COLO668 (cell line): ENCODE results near the gene COL23A1.

Experiments used
- DNase-seq: peaks from one replicate; lab custom pipeline; 2025; ENCODE audit not compliant: unreplicated experiment; lab: John Stamatoyannopoulos, UW

COL23A1 gene

DNA sequence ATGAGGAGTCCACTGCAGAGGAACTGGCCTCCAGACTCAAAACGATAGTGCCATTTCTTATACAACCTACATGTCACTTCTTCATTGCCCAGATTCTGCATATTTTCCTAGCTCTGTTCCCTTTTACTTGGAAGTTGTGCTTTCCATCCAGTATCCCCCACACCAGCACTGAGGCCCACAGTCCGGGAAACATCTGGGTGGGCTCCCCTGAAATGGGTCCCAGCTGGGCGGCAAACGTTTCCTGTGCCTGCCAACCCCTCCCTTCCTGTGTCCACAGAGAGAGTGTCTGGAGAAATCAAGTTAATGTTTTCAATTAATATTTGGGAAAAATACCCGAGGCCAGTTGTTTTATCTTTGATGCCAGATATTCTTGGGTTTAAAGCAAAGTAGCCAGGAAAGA lies 111.8 kb downstream of the COL23A1 start:
- DNase-seq = no peak

DNA sequence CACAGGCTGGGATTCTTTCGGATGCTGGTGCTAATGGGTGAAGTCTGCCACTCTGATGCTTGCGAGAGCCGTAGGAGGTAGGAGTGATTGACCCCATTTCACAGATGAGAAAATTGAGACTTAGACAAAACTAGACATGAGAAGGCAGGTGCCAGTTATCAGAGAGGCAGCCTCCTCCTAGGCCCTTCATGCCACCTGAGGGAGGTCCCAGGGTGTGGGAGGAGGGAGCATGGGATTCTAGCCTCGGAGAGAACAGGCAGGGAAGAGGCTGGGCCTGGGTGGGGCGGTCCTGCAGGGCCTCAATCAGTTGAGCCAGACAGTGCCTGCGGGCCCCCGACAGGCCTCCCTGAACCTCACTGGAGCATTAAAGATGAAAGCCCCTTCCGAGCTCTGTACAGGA lies 112.4 kb downstream of the COL23A1 start:
- no peak for DNase-seq

DNA sequence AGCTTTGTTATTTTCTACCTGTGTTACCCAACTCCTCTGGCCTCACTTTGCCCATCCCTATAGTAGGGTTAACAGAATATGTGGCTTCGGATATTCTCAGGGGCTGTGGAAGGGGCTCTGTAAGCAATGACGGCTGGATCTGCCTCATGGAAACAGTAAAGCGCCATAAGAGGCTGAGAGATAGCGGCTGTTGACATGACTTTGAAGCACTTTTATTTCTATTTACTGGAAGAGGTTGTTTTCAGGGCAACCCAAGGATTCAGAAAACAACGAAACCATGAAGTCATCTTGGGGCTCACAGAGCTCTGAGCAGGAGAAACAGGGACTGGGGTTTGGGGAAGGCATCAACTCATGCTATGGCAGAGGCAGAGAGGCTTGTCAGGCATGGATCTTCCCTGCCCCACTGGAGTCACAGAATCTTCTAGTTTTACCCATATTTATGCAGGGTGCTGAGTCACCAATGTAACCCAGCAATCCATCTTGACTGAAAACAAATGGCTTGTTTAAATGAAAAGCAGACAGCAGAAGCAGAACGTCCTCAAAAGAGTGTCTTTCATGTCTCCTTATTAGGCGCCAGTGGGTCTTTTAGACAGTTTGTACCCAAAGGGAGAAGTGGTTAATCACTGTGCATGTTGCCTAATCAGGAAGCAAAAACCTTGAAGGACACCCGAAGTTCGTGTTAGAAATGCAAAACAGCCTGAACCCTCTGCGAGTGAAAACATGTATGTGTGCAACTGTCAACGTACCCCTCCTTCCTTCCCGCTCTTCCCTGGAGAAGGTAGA lies 113.0 kb downstream of the COL23A1 start:
- no peak for DNase-seq

DNA sequence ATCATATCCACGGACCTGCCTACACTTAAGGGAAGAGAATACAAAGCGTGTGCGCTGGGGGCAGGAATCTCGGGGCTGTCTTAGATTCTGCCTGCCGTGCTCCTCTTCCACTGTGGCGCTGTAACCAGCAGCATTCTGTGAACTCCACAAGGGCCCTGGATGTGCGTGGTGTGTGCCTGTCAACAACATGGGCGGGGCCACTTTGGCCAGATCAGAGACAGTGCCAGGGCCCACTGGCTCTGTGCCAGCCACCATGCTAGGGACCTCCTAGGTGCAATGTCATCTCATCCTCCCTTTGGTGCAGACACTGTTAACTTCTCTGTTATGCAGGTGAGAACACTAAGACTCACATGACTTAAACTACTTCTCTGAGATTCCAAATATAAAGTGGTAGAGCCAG lies 113.7 kb downstream of the COL23A1 start:
- no peak for DNase-seq

DNA sequence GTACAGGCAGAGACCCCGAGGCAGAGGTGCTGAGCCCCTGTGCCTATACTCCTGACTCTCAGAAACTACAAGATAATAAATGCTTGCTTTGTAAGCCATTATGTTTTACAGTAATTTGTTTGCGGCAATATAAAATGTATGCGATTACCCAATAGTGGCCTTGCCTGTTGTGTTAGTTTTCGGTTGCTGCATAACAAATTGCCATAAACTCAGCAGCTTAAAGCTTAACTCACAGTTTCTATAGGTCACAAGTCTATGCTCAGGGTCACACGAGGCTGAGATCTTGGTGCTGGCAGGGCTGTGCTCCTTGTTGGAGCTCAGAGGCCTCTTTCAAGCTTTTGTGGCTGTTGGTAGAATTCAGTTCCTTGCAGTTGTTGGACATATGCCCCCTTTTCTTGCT lies 114.8 kb downstream of the COL23A1 start:
- no peak for DNase-seq

DNA sequence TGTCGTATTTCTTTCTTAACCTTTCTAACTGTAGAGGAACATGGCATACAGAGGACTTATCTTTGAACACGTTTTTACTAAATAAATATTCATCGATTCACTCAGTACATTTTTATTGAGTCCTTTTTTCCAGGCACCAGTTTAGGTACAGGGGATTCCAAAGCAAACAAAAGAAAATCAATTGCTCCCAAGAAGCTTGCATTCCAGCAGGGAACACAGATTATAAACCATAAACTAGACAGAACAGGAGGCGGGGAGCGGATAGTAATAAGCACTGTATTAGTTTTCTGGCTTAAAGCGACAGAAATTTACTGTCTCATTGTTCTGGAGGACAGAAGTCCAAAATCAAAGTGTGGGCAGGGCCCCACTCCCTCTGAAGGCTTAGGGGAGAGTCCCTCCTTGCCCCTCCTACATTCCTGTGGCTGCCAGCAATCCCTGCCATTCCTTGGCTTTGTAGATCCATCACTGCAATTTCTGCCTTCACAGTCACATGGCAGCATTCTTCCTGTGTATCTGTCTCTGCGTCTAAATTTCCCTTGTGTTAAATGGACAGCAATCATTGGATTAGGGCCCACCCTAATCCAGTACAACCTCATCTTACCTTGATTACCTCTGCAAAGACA lies 115.5 kb downstream of the COL23A1 start:
- DNase-seq = no peak

DNA sequence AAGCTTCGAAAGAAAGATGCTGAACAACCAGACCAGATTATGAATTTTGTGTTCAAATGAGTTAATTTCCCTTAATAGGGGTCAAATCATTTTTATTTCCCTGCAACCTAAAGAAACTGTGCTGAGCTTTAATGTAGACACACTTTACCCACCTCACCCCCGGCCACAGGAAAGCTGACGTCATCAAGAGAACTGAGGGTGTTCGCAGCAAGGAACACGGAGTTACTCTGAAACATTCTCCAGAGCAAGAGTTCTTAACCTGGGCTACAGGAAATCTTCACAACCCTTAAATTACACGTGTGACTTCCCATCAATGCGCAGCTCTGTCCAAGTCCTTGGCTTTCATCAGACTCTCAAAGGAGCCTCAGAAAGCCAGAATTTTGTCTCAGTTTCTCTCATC lies 116.3 kb downstream of the COL23A1 start:
- DNase-seq = no peak

DNA sequence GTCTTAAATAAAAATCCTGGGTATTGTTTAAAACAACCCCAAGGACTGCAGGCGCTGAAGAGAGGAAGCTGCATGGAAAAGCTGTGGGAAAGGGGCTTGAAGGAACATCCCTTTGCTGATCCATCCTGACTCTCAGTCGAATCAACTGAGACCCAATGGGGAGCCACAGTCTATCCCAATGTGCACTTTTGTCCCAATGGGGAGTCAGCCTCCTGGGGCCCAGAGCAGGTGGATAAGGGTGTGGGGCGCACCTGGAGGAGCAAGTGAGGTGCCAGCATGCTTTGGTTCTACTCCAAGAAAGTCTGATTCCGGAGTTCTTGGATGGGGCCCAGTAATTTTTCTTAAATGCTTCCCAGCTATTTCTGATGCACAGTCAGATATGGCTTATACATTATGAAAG lies 118.1 kb downstream of the COL23A1 start:
- DNase-seq = no peak

DNA sequence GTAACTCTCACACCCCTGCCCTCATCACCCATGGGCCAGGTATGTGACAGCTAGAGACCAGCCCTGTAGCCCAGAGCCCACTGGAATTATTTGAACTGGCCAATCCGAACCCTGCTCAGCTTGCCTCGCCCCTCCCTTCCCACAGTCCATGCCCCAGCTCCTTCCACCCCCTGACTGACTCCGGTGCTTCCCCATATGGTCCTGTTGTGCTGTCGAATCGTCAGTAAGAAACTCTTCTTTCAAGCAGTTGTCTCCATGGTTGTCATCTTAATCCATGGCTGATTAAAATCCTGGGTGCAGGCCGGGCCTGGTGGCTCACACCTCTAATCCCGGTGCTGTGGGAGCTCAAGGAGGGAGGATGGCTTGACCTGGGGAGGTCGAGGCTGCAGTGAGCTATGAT lies 118.5 kb downstream of the COL23A1 start:
- DNase-seq = no peak

DNA sequence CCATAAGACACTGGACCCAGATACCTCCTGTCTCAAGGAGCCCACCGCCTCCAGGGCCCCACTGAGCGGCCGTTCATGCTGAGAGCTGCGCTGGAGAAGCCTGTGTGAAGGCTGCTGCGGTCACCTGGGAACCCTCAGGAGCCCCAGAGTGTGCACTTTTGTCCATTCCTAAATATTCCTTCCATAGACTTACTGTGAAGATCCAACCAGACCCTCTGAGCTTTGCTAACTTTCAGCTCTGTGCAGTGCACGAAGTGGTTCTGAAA lies 119.5 kb downstream of the COL23A1 start:
- no peak for DNase-seq

DNA sequence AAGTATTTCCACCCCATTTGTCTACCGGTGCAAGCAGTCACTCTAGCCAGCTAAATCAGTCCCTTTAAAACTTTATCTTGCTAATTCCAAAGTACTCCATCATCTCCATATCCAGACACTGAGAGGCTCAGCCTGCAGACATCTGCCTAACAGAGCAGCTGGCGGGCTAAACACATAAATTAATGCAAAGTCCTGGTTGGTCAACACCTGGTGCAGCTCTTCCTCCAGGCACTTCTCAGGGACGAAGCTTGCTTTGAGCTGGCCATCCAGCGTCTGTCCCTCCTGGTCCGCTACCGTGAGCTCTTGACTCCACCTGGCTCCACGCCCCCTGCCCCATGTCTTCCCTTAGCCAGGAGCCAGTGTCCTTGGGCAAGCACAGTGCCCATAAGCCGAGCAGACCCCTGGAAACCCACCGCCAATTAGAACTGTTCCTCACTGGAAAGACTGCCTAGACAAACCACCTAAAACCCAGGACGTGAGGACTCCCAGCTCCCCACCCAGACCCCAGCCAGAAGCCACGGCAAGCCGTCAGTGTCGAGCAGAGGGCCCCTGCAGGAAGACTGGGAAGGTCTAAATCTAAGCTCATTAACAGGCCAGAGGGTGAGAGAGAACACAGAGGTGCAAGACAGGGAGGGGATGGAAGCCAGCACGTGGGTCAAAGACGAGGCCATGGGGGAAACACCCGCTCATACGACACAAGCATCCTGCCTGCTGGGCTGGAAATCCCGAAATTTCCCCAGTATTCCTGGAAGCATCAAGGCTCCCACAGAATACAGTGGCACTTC lies 120.0 kb downstream of the COL23A1 start:
- no peak for DNase-seq

DNA sequence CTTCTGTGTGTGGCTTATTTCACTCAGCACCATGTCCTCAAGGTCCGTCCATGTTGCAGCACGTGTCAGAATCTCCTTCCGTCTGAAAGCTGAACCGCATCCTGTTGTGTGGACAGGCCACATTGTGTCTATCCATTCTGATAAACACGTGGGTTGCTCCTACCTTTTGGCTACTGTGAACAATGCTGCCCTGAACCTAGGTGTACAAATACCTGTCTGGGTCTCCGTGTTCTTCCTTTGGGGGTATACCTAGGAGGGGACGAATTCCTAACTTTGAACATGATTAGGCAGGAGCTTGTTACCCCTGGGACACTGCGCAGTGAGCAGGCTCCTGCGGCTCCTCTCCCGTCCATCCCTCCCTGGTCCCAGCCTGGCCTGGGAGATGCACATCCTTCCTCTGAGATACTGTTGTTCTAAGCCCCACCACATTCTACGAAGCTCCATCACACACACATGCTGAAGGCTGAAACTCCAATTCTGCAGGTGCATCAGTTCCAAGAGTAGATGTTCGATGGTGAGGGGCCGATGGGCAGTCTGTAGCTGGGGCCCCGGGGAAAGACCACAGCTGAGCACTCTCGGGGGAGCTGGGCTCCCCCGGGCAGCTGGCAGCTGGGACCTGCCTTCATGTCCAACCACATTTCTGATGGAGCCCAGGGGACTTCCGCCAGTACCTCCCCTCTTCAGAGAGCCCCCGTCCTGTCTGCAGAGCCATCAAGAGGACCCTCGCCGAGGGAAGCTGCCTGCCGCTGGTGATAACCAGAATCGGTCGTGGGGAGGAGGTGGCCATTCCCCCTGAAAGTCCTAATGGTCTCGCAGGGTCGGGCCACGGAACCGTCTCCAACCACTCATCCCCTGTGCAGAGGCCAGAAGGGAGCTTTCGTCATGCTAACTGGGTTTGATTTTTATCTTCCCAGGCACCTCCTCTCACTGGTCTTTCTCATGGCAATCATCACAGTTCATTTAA lies 120.9 kb downstream of the COL23A1 start:
- DNase-seq = no peak

DNA sequence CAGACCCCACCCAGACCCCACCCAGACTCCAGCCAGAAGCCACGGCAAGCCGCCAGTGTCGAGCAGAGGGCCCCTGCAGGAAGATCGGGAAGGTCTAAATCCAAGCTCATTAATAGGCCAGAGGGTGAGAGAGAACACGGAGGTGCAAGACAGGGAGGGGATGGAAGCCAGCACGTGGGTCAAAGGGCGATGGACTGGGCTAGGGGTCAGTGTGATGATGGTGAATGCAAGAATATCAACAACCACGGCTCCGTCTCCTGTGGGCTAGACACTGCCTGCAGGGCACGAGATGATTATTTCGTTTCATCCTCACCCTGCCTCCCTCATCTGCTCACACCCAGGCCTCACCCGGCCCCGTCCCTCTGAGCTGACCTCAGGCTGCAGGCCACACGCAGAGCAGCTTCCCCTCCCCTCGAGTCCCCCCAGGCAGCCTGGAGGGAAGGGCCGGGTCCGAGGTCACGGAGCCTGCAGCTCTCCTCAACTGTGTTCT lies 122.0 kb downstream of the COL23A1 start:
- DNase-seq = no peak

DNA sequence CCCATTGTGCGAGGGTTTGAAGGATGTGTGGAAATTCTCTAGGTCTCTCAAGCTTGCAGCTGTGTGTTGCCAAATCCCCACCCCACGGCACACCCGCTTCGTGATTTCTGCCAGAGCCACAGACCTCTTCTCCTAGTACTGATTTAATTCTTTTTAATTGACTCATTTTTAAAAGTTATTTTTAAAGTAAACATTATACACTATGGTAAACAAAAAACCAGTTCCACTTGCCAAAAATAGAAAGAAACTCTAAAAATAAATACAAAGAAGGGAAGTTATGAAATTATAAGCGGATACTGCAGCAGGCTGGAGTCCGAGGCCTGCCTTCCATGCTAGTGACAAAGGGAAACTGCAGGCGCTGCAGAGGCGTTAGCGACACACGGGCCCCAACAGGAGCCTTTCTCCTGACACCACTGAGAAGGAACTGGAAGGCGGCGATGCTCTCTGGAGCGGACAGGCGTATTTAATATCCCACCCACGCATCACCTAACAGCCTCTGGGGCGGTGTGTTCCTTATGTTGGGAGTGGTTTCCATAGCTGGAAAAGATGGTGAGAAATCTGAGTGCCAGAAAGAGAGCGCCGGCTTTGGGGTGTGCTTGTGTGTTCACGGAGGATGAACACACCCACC lies 122.5 kb downstream of the COL23A1 start:
- DNase-seq = no peak

DNA sequence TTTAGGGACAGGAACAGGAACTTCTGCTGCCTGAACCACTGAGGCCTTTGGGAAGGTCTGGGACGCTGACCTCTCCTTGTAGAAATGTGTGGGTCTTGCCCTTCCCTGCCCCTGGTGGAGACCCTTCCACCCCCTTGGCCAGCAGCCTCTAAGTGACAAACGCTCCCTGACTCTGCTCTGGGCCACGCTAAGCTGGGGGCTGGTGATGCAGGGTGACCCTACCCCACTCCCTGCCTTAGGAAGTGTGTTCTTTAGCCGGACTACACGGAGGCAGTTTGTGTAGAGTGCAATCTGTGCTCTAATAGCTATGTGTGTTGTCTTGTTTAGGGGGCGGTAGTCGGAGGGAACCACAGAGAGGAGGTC lies 123.0 kb downstream of the COL23A1 start:
- no peak for DNase-seq

DNA sequence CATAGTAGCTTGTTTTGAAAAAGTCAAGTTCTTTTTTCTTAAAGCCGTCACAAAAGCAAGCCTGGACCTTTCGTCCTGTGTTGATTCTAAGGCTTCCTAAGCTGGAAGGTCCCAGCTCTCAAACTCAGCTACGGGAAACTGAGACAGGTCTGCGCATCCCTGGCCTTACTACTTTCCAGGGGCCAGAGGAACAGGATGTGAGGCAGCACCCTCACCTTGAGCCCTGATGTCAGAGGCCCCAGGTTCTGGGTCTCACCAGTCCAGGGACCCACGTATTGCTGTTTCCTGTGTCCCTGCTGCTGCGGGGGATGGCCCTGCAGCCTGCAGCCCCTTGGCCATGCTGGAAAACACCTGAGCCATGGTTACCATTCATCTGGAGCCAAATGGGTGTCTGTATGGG lies 123.9 kb downstream of the COL23A1 start:
- DNase-seq = no peak

DNA sequence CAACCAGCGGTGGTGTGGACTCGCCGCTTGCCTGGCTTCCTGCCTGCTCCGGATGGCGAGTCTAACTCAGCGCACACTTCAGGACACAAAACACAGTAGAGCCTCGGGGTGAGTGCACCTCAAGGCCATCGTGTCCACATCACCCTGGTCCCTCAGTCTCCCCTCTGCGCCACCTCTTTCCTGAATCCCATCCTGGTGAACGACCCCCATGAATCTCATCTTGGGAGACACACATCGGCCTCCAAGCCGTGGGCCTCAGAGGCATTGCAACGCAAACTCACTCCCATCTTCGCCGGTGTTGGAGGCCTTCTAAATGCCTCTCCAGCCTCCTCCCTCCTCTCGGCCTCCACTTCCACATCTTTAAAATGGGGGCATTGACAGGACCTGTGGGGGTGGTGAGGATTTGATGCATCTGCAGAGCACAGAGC lies 124.3 kb downstream of the COL23A1 start:
- DNase-seq = no peak

DNA sequence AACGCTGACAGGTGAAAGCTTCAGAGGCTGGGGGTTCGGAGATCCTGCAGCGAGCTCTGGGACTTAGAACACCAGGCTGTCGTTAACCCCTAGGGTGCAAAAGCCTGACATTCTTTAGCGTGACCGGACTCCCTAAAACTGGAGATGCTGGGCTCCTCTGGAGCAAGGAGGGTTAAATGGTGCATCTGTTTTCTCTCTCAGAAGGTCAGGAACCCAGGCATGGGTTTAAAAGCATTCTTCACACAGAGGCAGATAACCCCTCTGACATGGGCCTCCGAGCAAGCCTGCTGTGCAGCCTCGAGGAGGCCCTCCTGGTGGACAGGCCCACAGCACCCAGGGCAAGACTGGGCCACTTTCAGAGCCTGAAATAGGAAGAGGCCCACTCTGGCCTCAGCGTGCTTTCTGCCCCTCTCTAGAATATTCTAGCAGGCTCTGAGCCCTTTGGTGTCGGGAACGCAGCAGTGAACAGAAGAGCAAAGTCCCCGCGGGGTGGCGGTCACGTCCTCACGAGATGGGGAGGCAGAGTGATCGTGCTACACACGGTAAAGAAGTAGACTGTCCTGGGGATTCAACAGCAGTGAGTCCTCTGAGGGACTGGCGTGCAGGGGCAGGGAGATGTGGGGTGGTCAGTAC lies 124.8 kb downstream of the COL23A1 start:
- no peak for DNase-seq

DNA sequence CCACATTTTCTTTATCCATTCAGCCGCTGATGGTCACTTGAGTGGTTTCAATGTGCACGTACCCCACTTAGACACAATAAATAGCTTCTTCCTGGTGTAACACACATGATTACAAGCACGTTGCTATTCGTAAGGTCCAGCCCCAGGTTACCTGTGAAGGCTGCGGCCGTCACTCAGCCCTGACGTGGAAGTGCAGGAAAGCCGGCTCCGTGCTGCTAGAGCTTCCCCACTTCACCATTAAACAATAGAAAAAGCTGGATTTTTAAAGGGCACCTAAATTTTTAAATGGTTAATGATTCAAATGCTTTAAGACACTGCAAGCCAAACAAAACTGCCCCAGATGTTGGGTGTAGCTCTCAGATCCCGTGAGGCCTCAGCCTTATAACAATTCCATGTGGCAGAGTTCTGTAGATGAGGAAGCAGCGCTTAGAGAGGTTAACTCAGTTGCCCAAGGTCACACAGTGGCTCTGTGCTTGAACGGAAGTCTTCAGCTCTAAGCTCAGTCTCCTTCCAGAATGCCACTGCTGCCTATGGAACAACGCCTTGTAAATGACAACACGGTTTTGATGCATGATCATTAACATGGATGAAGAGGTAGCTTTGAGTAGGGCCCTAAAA lies 125.7 kb downstream of the COL23A1 start:
- DNase-seq = no peak
